K562 (cell line): Measurements from ENCODE around the gene CHCHD4. TPM values are rescaled to one million over a fixed set of nuclear protein-coding genes. Genes with fewer than 3 reads are reported as not detected.

Experiments used
- CBFA2T3 ChIP-seq: fragments of 450-650 bp; IDR thresholded peaks from 2 replicates; pipeline ENCODE4 v1.6.1; 2017
- COPS2 ChIP-seq: fragments of 450-650 bp; conservative IDR thresholded peaks from 2 replicates; pipeline ENCODE4 v1.6.1; 2016; ENCODE audit warnings: mild to moderate bottlenecking, moderate library complexity
- KDM2B ChIP-seq: fragments of 250-450 bp; sonication (Bioruptor Pico); IDR thresholded peaks from 2 replicates; pipeline ENCODE4 v1.8.0; 2021; ENCODE audit warnings: mild to moderate bottlenecking, moderate library complexity
- KLF6 ChIP-seq: fragments of 250-450 bp; sonication (Bioruptor Pico); IDR thresholded peaks from 2 replicates; pipeline ENCODE4 v1.4.0; 2020; ENCODE audit warnings: mild to moderate bottlenecking, moderate library complexity, borderline replicate concordance
- NFIC ChIP-seq: fragments of 450-650 bp; IDR thresholded peaks from 2 replicates; pipeline ENCODE4 v1.6.1; 2017; ENCODE audit warnings: mild to moderate bottlenecking, inconsistent platforms
- TCF3 ChIP-seq: sonication (generic); formaldehyde crosslinking; IDR thresholded peaks from 2 replicates; pipeline ENCODE4 v1.4.0; 2020; ENCODE audit warnings: mild to moderate bottlenecking, missing genetic modification reagents
- TCF7 ChIP-seq: sonication (generic); IDR thresholded peaks from 2 replicates; pipeline ENCODE4 v1.6.1; 2016; ENCODE audit warnings: antibody characterized with exemption, borderline replicate concordance
- TCFL5 ChIP-seq: fragments of 250-450 bp; sonication (Bioruptor Pico); conservative IDR thresholded peaks from 2 replicates; pipeline ENCODE4 v1.6.1; 2021; ENCODE audit warnings: mild to moderate bottlenecking, moderate library complexity, matching md5 sums
- ZBTB11 ChIP-seq, 3 experiments: fragments of 200-800 bp in 1 of 3; fragments of 250-450 bp in 1 of 3; fragments of 450-650 bp in 1 of 3; sonication (Bioruptor Pico) in 1 of 3; sonication (Bioruptor generic) in 1 of 3; formaldehyde crosslinking in 1 of 3; IDR thresholded peaks; 2 replicates each; pipeline versions ENCODE4 v1.6.1 to v1.8.0; 2016 to 2022; ENCODE audit warnings: mild to moderate bottlenecking in 2 of 3, missing genetic modification characterization in 2 of 3, missing compliant biosample characterization in 1 of 3, moderate library complexity in 1 of 3
- ZNF584 ChIP-seq: fragments of 200-800 bp; sonication (Bioruptor generic); IDR thresholded peaks from 2 replicates; pipeline ENCODE4 v1.6.1; 2016; ENCODE audit warnings: low read depth, mild to moderate bottlenecking, missing genetic modification characterization, missing compliant biosample characterization
- polyA plus RNA-seq, 8 experiments: library from polyadenylated mRNA; depleted of rRNA in 4 of 8; stranded (reverse) in 5 of 8; unstranded in 3 of 8; fragments of >200 nt; fragmentation: Nextera tagmentation in 2 of 8; fragmentation: Illumina TruSeq in 1 of 8; extraction: Ambion mirVana in 2 of 8; extraction: Trizol in 1 of 8; gene quantifications; 2 replicates each; pipeline versions ENCODE4 v1.2.1 to v1.2.3, GENCODE V29; 2011 to 2014; ENCODE audit warnings: inconsistent platforms in 1 of 8, missing spikeins in 1 of 8
- total RNA-seq, 7 experiments: library from RNA; depleted of rRNA in 6 of 7; stranded (reverse); fragments of >200 nt in 6 of 7; fragmentation: Illumina TruSeq in 2 of 7; extraction: Trizol in 2 of 7; gene quantifications; 2 replicates each; pipeline versions ENCODE4 v1.2.1 to v1.2.3, GENCODE V29; 2011 to 2021; ENCODE audit warnings: low replicate concordance in 1 of 7
- TF ChIP-seq, protein P1 (sequence below): fragments of 450-650 bp; IDR thresholded peaks from 2 replicates; pipeline ENCODE4 v1.6.1; 2017; ENCODE audit warnings: antibody characterized with exemption
- TF ChIP-seq, protein P2 (sequence below): sonication (generic); formaldehyde crosslinking; IDR thresholded peaks from 2 replicates; pipeline ENCODE4 v1.9.0; 2022; ENCODE audit warnings: mild to moderate bottlenecking, missing genetic modification reagents

The CHCHD4 gene
- total and polyA plus RNA-seq, 9 of the 15 experiments (the other 6 are each of a cell fraction or from before 2014, with no cell fraction given) = 55.4 to 225 (median 77.2) TPM

DNA sequence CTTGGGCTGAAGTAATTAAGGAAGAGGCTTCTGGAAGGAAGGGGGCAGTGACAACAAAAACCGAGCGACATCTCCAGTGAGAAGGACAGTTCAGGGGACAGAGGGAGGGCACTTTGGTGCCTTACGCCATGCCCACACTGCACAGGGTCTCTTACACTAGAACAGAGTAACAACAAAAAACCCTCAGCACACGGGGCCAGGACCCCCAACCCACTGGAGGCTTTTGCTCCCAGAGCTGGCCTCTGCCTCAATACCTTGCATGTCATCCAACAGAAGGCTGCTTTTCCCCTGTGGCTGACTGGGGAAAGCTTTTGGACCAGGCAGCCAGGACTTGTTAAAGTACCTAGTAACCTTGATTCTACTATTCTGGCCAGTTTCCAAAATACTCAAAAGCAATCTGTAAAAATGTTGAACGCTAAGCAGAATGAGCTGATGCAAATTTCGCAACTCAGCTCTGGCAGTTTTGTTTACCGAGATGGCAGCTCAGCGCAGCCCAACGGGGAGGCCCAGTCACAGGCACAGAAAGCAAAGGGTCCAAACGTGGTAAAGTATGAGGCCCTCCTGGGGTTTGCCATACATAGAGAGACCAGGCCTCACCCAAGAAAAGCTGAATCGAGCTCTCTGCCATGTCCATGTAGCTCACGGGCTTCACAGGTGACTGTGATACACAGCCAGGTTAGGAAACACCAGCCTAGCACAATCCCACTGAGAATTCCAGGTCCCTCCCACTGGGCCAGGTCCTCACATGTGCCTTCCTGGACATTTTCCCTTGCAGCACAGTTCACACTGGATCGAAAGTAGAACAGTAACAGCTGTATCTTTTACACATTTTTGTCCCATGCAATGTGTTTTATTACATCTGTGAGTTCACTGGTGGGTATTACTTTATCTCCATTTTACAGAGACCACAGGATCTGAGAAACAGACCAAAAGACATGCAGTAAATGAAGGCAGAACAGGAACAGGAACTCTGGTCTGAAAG, 6.0 kb downstream of the CHCHD4 start (continued):
- TF ChIP-seq ZBTB11 (CRISPR knock-in tag; IDR thresholded peaks at IDR 0.05) (no peak), KLF6 (CRISPR knock-in tag) (no peak), COPS2 (no peak), KDM2B (CRISPR knock-in tag) (no peak), TCFL5 (CRISPR knock-in tag) (no peak), ZNF584 (CRISPR knock-in tag) (no peak), CBFA2T3 (0 out of 2 replicates have a peak, but pooled peaks have one; percentile 5), NFIC (peak; percentile 19; the same call in 1 of the 2 replicates), TCF3 (peak; percentile 36; the same call in 1 of the 2 replicates), TCF7 (no peak)
- TF ChIP-seq, protein P1, sequence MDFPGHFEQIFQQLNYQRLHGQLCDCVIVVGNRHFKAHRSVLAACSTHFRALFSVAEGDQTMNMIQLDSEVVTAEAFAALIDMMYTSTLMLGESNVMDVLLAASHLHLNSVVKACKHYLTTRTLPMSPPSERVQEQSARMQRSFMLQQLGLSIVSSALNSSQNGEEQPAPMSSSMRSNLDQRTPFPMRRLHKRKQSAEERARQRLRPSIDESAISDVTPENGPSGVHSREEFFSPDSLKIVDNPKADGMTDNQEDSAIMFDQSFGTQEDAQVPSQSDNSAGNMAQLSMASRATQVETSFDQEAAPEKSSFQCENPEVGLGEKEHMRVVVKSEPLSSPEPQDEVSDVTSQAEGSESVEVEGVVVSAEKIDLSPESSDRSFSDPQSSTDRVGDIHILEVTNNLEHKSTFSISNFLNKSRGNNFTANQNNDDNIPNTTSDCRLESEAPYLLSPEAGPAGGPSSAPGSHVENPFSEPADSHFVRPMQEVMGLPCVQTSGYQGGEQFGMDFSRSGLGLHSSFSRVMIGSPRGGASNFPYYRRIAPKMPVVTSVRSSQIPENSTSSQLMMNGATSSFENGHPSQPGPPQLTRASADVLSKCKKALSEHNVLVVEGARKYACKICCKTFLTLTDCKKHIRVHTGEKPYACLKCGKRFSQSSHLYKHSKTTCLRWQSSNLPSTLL = no peak
- TF ChIP-seq, protein P2, sequence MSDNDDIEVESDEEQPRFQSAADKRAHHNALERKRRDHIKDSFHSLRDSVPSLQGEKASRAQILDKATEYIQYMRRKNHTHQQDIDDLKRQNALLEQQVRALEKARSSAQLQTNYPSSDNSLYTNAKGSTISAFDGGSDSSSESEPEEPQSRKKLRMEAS (CRISPR knock-in tag) = peak; percentile 16; the same call in 1 of the 2 replicates
- TF ChIP-seq, all 486 proteins: peak for 6
